ENCODE results near the gene GANC.
A peak's percentile ranks its signal among the peaks of the same experiment; 100 is the strongest.
"Not testable (repeated sequence)": the region's sequence is repeated elsewhere in the genome, so short reads cannot be mapped to it uniquely, and the experiment has no call there.

Gene GANC

GRCh38 chr15:42272939-42273899 is at the start of gene GANC, which contains the start of gene TMEM87A:
Gene GANC (plus strand): TSS chr15:42273201. CDS start chr15:42274482, 1,281 bp downstream.
Gene TMEM87A (minus strand): TSS chr15:42273433. CDS start chr15:42273398, 35 bp downstream.
- peak; percentile 97 for DNase-seq (ENCODE audit: low spot score)

GRCh38 chr15:42226648-42227047 is 46.4 kb upstream of the GANC start:
- DNase-seq (ENCODE audit: low spot score) = no peak

GRCh38 chr15:42228036-42228435 is 45.0 kb upstream of the GANC start:
- DNase-seq (ENCODE audit: low spot score) = no peak

- DNase-seq (ENCODE audit: low spot score) = not testable (repeated sequence)
These were observed 44.0 kb upstream of the GANC start for GRCh38 chr15:42228981-42229380.

- no peak for DNase-seq (ENCODE audit: low spot score)
These were observed 41.9 kb upstream of the GANC start for GRCh38 chr15:42231088-42231487.

GRCh38 chr15:42232606-42233005 is 40.4 kb upstream of the GANC start:
- DNase-seq (ENCODE audit: low spot score) = no peak

- DNase-seq (ENCODE audit: low spot score) = no peak
These were observed 39.9 kb upstream of the GANC start for GRCh38 chr15:42233107-42233506.

GRCh38 chr15:42239528-42240182 is 33.3 kb upstream of the GANC start:
- DNase-seq (ENCODE audit: low spot score) = no peak

GRCh38 chr15:42240823-42241222 is 32.2 kb upstream of the GANC start:
- DNase-seq (ENCODE audit: low spot score) = no peak

- no peak for DNase-seq (ENCODE audit: low spot score)
These were observed 19.7 kb upstream of the GANC start for GRCh38 chr15:42253300-42253699.

GRCh38 chr15:42264795-42265194 is 8.2 kb upstream of the GANC start:
- DNase-seq (ENCODE audit: low spot score) = no peak

GRCh38 chr15:42267286-42267685 is 5.7 kb upstream of the GANC start:
- DNase-seq (ENCODE audit: low spot score) = no peak

GRCh38 chr15:42270551-42270950 is 2.5 kb upstream of the GANC start:
- DNase-seq (ENCODE audit: low spot score) = no peak

GRCh38 chr15:42270996-42271395 is 2.0 kb upstream of the GANC start:
- no peak for DNase-seq (ENCODE audit: low spot score)

GRCh38 chr15:42273900-42274701 is 1.1 kb downstream of the GANC start:
- DNase-seq (ENCODE audit: low spot score) = peak; percentile 61

- DNase-seq (ENCODE audit: low spot score) = no peak
These were observed 1.6 kb downstream of the GANC start for GRCh38 chr15:42274702-42274989.

GRCh38 chr15:42275780-42276391 is 2.9 kb downstream of the GANC start:
- no peak for DNase-seq (ENCODE audit: low spot score)

GRCh38 chr15:42276762-42277161 is 3.8 kb downstream of the GANC start:
- DNase-seq (ENCODE audit: low spot score) = no peak

GRCh38 chr15:42279234-42279723 is 6.3 kb downstream of the GANC start:
- no peak for DNase-seq (ENCODE audit: low spot score)

- DNase-seq (ENCODE audit: low spot score) = no peak
These were observed 9.3 kb downstream of the GANC start for GRCh38 chr15:42282344-42282743.

- DNase-seq (ENCODE audit: low spot score) = no peak
These were observed 9.9 kb downstream of the GANC start for GRCh38 chr15:42282926-42283325.

GRCh38 chr15:42283671-42284070 is 10.7 kb downstream of the GANC start:
- no peak for DNase-seq (ENCODE audit: low spot score)

Measured in ecto neural progenitor cell (in vitro differentiated cells).